HG03135 (cell line): ENCODE measurements around the gene DCDC1.
"Not testable (repeated sequence)": the region's sequence is repeated elsewhere in the genome, so short reads cannot be mapped to it uniquely, and the experiment has no call there.

Source experiments
- ATAC-seq: cut with Tn5 transposase; IDR thresholded peaks from one replicate; pipeline ENCODE4 v1.9.1; 2021; ENCODE audit warnings: mild to moderate bottlenecking, moderate library complexity; ENCODE audit not compliant: unreplicated experiment

Gene DCDC1

DNA sequence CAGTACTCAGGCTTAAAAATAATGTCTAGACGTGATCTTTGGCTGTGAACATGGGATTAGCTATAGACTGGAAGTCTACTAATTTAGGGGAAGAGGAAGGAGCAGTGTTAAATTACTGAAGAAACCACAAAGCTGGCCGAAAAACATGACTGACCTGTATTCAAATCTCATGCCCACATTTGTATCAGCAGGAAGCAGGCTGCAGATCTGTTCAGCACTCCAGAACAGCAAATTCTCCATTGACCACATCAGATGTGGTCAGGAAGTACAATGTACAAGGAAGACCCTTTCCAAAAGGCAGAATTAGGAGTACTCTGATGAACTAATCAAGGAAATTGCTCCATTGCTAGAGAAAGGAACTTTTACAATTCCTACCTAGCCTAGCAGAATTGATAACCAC, 31.7 kb downstream of the DCDC1 start:
- no peak for ATAC-seq

DNA sequence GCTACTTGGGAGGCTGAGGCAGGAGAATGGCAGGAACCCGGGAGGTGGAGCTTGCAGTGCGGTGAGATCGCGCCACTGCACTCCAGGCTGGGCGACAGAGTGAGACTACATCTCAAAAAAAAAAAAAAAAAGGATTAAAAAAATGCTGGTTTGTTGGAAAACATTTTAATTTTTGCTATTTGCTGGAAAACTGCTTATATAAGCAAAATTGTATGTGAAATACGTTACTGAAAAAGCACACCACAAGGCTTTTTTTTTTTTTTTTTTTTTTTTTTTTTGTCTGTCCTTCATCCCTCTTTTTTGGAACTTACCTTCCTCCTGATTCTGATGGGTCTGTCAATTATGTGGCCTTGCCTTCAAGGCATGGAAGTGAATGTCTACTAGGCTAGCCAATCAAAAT, 40.8 kb downstream of the DCDC1 start:
- ATAC-seq: no peak

DNA sequence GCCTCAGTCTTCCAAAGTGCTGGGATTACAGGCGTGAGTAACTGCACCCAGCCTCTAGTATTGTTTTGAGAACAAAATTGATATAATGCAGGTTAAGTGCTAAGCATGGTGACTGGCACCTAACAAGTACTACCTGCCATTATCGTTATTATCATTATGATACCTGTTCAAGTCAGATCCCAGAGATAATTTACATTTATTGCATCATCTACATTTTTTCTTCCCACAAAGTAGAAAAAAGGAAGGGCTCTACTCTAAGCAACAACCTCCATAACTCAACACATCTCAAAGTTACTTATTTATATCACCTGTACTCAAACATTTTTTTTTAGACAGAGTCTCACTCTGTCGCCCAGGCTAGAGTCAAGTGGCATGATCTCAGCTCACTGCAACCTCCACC, 42.1 kb downstream of the DCDC1 start:
- ATAC-seq: no peak

DNA sequence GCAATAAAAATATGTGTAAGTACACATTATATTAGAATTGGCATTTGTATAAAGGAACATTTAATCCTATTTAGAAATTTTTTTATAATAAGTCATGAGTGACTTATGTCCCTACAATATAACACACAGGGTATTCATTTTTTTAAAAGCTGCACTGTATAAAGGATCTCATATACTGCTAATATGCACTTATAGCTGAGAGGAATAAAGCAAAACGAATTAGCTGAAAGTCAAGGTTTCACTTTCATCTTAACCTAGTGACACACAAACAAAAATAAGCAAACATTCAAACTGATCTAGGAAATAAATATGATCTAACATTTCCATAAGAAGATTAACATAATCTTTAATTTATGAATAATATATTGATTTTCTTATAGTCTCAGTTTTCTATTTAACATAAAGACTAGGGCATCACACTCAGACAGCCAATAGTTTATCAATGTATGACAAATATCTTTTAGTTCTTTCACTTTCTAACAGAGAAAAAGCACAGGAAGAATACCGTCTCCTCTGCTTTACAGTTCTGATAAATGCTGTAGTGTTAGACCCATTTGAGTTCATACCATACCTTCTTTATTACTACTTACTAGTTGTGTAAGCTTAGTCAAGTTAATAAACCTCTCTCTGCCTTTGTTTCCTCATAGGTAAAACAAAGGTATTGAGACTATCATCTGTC, 42.9 kb downstream of the DCDC1 start:
- ATAC-seq: peak; percentile 71

DNA sequence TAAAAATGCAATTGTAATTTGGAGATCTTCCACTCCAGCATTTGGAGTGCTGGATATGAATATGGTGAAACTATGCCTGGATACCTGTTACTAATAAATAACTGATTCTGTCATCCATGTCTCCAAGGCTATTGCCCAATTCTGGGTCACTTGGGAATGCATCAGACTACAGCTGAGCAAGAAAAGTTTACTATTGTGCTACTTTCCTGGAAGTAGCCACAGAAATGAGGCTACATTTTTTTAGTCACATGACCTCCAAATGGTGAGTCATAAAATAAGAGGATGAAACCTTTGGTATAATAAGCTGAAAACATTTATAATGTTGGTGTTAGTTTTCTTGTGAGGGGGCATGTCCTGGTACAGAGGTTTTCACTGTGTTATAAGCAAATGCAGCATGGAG, 44.4 kb downstream of the DCDC1 start:
- ATAC-seq: no peak

DNA sequence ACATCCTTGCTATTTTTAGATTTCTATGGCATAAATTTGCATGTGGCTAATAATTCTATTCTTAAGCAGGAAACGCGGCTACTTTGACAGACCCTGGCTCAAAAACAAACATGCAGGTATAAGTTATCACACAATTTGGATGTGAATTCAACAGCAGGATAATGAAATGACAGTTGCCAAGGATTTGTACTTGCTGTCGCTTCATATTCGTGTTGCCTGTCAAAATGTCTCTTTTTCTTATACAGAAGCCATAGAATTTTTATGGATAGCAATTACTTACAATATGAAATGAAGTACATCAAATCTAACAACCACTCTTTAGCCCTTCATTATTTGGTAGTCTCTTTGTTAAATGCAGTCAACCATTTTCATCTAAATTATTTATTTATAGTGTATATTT, 46.4 kb downstream of the DCDC1 start:
- ATAC-seq: no peak

DNA sequence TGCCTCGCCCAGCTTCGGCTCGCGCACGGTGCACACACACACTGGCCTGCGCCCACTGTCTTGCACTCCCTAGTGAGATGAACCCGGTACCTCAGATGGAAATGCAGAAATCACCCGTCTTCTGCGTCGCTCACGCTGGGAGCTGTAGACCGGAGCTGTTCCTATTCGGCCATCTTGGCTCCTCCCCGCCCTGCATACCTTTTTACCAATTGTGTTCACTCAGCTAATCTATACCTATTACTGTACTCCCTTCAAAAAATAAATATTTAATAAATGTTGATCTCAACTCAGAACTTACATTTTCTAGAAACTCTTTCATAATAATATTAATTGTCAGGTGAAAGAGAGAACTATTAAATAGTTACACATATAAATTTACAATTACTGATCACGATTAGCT, 48.0 kb downstream of the DCDC1 start:
- not testable (repeated sequence) for ATAC-seq

DNA sequence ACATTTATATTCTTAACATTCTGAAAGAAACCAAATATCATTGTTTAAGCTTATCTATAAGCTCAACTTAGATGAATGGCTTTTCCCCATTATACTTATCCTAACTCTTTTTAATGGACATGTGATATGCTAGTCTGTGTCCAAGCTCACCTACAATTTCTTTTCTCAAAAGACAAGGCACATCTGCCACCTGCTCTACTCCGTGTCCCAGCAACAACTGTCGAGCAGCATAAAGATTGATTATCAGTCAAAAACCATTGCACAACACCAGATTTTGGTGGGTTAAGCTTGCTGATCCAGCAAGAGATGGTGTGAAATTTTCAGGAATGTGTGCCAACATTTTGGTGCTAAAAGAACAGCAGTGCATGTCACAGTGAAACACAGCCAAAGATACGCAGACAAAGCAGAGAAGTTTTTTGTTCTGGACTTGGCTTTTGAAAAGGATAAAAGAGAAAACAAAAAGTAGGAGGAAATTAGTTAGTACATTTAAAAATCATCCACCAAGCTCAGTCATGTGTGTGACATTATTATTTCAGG, 65.8 kb downstream of the DCDC1 start:
- ATAC-seq: no peak

DNA sequence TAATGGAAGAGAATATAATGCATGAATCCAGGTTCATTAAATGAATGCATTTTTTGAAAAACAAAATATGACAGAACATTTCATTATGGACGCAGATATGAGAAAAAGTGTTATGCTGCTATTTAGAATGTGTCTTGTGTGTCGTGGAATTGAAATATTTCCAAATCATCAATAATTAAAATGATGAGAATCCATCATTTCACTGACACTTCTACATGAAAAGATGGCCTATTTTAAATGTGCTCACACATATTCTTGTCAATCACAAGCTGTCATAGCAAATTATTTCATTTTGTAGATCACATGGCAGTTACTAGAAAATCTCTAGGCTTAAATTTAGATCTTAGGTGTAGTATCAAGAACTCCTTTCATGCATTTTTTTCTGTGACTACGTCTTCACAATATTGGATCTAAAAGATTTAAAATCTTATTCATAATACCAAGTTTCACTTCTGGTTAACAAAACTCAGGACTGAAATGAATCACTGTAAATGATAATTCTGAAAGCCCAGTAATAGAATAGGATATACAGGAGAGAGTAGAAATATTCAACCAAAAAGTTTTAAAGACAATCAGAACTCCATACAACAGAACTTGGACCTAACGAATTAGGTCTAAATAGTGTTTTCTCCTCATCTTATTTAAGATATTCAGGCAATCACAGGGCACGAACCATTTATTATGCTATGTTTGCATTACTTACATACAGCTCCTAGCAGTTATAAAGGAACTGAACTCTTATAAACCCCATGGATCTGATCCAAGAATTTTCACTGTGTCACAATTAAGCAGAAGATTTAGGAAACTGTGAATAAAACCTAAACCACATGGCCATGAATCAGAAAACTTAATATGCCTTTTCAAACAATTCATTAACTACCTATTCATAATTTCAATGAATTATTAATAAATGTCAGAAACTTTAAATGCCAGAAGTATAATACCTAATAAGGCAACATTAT, 67.7 kb downstream of the DCDC1 start:
- ATAC-seq: no peak

DNA sequence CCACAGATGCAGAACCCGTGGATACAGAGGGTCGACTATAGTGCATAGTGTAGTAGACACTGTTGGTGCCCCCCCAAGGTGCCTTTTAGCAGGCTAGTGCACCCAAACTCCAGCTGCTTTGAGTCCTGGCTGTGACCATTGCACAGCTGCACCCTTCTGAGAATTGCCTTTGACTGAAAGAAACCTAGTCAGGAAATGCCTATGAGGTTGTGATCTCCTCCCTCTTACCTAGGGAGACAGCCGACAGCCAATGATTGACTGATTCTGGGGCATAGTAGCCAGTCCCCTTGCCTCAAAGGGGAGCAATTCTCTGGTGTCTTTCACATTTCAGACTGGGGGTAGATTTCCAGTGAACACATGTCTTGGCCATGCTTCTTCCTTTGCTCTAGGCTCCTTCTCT, 74.2 kb downstream of the DCDC1 start:
- ATAC-seq: no peak

DNA sequence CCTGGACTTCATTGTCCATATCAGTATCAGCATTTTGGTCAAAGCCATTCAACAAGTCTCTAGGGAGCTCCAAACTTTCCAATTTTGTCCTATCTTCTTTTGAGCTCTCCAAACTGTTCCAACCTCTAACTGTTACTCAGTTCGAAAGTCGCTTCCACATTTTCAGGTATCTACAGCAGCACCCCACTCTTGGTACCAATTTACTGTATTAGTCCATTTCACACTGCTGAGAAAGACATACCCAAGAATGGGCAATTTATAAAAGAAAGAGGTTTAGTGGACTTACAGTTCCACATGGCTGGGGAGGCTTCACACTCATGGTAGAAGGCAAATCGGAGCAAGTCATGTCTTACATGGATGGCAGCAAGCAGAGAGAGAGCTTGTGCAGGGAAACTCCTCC, 96.0 kb downstream of the DCDC1 start:
- ATAC-seq: not testable (repeated sequence)

DNA sequence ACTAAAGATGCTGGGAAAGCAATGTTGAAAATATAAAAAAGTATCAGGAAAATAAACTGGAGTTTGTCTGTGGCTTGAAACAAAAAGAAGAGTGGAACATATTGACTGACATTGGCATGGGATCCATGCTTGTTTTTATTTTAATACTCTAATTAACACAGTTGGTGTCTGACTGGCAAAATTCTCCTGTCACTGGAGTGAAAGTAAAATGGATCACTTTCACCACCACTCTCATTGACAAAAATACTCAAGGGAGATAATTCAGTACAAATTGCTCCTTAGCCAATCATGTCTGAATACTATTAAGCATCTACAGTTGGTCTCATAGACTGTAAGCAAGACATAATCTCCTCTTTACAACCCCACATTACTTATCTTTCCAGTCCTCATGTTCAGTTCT, 101.8 kb downstream of the DCDC1 start:
- no peak for ATAC-seq

DNA sequence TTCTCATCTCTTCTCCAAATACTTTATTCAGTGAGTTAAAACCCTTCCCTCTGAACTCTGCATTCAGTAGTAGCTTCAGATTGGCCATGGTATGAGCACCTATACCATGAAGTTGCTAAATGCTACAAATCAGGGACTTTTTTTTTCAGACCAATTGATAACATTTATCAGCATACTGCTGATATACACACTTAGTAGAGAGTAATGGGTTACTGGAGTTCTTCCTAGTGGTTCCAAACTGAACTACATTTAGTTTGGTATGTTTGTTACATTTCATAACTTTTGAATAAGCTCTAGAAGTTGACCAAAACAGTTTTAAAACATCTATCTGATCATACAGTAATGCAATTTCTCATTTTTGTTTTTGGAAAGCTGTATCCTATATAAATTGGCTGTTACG, 104.7 kb downstream of the DCDC1 start:
- no peak for ATAC-seq

DNA sequence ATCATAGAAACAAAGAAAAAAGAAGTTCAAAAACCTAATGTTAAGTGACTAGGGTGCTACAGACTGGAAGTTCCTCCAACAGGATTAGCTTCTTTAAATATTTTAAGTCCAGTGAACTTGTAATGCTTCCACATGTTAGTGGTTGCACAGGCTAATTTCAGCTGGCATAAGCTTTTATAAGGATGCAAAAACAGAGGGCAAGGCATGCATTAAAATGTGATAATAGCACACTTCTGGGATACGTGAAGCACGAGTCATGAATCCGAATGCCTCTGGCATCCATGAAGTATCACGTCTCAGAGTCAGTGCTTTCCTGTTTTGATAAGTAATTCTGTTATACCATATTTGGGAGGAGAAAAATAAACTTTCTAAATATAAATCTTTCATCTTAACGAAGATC, 106.8 kb downstream of the DCDC1 start:
- no peak for ATAC-seq

DNA sequence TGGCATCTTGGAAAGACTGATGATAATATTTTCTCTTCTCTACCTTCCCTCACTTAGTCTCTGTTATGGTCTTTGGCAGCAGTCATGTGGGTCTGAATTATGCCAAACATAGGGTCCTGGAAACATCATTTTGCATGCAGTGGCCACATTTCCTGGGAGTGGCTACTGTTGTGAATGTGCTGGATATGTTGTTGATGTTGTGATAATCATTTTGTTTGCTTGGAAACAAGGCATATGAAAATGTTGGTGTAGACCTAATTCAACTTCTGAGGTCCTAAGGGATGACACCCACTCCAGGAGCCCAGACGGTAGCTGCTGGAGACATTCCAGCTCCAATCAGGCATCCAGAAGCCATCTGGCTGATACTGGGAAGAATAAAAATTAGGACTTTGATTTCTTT, 109.7 kb downstream of the DCDC1 start:
- ATAC-seq: no peak

DNA sequence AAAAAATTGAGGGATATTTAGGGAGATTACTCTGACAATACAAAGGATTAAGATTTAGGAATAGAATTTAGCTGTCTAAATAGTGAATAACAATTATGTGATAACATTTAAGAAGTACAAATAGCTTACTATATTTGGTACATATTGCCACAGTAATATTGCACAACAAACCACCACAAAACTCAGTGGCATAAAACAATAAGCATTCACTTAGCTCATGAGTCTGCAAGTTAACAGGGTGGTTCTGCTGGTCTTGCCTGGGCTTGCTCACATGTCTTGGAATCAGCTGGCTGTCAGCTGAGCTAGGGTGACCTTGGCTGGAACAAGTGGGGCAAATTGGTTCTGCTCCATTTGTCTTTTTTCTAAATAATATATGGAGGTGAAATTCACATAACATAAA, 115.1 kb downstream of the DCDC1 start:
- no peak for ATAC-seq

DNA sequence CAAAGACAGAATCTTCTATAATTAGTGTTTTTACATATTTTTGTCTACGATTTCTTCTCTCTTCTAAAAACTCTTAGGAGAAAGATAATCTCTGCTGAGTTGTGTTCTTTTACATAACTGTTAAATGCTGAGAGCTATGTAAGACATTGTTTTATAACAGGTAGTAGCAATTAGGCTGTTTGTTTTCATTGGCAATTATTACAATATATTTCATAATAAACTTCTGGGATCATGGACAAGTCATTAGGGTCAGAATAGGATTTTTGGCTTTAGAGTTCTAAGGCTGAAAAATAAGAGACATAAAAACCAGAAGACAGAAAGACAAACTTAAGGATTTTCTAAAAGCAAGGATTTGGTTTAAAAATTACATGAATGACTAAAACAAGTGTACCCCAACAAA, 120.8 kb downstream of the DCDC1 start:
- ATAC-seq: no peak

DNA sequence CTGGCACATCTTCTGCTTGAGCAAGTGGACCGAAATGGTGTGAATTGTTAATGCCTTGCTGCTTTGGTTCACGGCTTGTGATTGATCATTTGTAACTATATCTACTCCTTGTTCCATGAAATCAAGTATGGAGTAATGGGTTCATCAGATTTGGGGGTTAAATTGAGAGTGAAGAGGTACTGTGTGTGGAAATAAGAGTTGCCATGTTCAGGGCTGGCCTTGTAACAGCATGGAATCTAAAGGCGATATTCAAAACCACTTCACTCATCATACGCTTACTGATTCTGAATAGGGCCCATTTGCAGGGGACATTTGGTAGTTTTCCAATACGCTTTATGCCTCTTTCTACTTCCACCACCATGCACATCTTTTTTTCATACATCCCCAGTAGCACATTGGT, 122.2 kb downstream of the DCDC1 start:
- no peak for ATAC-seq

DNA sequence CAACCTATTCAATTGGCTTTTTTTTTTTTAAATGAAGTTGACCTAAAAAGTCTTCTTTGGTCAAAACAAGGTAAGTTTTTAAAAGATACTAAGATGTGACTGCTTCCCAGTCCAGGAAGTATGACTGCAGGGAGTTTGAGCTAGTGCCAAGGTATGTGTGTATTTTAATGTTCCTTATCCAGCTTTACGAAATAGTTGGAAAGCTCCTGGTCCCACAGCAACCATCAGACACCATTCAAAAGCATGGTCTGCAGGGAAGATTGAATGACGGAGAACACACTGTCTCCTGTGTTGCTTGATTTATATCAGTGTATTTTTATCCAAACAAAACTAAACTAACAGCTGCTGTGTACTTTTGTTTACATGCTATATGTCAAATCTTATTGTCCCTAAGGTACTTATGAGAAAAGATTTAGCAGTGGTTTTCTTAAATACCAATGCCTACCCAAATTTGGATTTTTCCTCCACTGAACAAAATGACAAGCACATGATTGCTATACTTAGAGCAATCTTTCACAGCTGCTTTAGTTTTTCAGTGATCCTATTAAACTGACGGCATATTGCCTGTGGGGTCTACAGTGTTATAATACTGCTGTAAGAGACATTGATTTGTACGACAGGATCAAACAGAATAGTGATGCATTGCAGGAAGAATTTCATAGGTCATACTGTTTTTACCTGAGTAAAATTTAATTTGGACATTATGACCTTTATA, 122.9 kb downstream of the DCDC1 start:
- ATAC-seq: no peak

DNA sequence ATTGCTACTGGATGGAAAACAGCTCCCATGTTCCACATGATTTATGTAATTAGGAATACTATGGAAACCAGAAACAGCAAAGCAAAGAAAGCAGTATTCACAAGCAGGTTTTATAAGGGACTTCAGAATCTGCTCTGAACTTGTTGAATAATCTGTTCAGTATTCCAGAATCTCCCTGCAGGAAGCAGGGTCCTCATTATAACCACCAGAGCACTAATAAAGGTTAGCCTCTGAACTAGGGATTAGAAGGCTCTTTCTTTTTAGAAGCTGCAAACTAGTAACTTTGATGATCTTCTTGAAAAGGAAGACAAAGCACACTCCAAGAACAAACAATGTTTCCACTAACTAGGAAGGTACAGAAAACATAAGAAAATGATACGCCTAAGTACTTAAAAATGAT, 125.8 kb downstream of the DCDC1 start:
- ATAC-seq: no peak

DNA sequence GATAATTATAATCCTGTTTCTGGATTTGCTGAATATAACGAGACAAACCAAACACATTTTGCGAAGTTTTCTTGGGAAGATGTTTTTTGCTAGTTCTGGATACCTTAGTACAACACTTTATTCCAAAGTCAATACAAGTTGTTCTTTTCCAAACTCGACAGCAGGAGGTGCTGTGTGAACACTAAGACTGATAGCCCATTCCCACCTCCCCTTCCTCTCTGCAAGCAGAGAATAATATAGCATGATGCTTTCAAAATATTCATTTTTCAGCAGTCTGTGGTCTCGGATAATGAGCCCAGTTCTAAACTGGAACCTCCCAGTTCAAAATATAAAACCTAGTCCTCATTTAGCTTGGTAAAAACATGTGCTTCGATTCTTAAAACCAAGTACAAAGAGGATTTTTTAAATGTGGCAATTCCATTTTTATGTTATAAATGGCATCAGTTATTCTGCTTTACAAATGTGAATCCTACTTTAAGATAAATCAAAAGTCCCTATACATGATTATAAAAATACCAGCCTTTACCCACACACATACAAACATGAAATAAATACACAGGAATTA, 129.1 kb downstream of the DCDC1 start:
- no peak for ATAC-seq
